G401.6 (cell line): ENCODE data around the gene SOCS6.
"Not testable (repeated sequence)": the region's sequence is repeated elsewhere in the genome, so short reads cannot be mapped to it uniquely, and the experiment has no call there.

Experiments used
- FAIRE-seq: peaks from 2 replicates; lab custom pipeline; 2012; peaks lifted over from hg19 to GRCh38; lab: Jason Lieb, UNC

SOCS6 gene

DNA sequence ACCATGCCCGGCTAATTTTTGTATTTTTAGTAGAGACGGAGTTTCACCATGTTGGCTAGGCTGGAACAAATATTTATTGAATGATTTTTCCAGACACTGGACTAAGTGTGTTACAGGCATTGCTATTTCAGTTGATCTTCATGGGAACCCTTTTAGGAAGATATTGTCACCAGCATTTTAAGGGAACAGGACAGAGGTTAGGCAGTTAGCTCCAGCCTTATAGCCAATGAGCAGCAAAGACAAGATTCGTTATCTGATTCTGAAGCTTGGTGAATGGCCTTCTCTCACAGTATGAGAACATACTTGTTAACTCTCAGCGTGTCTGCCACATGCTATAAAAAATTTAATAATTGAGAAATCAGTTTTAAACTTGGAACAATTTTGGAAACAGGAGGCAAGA lies 73.4 kb downstream of the SOCS6 start:
- no peak for FAIRE-seq

DNA sequence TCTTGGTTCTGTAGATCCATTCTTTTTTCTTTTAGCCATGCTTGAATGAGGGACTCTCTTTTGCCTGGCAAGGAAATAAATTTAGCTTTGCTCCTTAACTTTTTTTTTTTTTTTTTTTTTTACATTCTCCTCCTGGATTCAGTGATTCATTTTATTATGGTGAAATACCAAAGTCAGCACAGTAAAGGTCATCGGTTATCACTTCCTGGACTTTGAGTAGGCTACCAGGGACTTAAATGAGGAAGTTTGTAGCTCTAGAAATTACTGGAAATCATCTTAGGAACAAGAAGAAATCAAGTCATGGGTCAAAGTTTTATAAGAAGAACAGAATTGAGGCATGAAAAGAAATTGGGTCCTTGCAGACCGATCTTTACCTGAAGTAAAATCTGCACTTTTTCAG lies 75.0 kb downstream of the SOCS6 start:
- no peak for FAIRE-seq

DNA sequence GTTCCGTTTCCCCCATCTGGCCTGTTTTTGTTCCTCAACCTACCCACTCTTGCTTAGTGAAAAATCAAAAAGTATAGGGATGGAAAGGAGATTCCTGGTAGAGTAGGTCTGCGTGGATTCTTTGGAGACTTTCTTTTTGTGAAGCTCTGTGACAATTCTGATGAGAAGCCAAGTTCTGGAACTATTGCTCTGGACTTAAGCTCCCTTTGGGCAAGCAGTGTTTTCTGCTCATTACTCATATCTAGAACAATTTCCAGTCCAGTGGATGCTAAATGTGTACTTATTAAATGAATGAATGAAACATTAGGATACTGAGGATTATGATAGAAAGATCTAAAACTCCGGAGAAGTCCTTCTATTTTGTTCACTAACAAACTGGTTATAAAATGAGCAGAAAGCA lies 76.5 kb downstream of the SOCS6 start:
- FAIRE-seq: no peak

DNA sequence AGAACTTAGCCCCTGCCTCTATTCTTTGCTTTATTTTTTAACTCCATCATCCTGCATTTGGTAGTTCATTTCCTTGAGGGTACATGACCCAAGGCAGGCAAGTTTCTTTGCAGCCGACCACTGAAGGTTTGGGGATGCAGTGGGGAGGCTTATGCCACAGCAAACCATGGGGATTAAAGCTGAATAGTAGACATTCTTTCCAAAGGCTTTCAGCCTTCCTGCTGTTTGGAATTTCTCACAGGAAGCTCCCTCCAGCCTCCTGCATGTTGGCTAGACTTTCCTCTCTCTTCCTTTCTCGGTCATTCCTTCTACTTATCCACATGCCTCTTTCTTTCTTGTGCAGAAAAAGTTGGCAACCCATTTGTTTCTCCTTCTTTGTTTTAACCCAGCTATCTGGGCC lies 77.3 kb downstream of the SOCS6 start:
- FAIRE-seq: no peak

DNA sequence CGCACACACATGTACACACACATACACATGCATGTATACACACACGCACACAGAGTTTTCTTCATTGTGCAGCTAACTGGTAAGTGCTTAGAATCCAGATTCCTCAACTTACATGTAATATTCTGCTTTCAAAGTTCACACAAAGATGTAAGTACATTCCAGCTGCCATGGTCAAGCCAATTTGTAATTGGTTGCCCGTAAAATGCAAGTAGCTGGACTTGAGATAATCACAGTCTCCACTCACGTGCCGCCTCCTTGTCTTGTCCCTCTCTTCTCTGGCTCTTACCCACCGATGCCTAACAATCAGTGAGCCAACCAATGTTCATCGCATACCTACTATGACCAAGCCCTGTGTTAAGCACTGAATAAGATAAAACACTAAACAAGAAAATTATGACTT lies 77.8 kb downstream of the SOCS6 start:
- FAIRE-seq: no peak

DNA sequence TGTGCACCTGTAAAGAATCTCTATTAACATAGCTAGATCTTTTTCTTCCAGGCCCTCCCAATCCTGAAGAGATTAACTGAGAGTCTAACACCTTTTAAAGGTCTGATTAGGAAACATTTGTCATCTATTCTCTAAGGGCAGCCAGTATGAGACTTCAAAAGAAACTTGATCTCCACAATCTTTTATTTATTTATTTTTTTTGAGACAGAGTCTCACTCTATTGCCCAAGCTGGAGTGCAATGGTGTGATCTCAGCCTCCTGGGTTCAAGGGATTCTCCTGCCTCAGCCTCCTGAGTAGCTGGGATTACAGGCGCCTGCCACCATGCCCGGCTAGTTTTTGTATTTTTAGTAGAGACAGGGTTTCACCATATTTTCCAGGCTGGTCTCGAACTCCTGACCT lies 78.5 kb downstream of the SOCS6 start:
- FAIRE-seq: not testable (repeated sequence)

DNA sequence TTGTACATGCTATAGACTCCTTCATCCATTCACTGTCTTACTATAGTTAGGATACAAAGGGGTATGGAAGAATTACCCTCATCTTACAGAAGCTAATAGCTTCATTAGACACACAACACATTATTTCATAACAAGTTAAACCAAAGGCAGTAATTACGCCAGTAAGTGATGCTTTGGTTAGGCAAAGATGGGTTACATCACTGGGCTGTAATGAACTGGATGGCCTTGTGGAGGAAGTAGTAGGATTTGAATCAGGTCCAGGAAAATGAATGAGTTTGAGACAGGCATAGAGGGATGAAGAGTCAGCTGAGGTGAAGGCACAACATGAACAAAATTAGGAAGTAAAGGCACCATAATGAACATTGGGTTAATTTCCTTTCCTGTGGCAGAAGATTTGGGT lies 80.1 kb downstream of the SOCS6 start:
- no peak for FAIRE-seq

DNA sequence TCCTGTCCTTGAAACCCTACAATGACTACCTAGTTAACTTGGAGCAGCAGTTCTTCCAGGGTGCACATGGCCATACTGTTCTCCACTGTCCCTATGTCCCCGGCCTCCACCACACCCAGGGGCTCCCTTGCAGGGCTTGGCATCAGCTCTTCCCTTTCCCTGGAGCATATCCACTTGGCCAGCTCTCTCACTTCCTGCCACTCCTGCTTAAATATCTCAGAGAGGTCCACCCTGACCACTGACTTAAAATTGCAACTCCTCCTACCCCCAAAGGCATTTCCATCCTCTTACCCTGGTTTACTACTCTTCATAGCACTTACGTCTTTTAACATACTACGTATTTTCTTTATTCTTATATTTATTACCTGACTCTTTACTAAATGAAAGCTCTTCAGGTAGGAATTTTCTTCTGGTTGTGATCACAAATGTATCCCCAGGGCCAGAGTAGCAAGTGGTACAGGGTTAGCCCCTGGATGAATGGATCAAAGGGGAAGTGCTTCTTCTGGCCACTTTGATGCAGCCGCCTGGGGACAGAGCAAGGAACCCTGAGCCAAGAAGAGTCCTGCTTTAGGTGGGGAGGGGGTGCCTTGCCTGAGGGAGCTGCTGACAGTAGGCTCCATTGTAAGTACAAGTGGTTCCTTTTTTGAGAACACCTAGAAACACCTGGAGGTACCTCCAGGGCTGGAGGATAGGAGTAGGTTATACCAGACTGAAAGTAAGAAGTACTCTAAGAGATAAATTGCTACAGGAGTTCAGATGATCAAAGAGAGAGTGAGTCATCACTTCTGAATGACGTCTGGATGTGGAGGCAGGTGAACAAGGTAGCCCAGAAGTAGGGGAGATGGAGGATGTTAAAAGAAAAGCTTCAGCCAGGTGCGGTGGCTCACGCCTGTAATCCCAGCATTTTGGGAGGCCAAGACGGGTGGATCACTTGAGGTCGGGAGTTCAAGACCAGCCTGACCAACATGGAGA lies 82.2 kb downstream of the SOCS6 start:
- FAIRE-seq: no peak

DNA sequence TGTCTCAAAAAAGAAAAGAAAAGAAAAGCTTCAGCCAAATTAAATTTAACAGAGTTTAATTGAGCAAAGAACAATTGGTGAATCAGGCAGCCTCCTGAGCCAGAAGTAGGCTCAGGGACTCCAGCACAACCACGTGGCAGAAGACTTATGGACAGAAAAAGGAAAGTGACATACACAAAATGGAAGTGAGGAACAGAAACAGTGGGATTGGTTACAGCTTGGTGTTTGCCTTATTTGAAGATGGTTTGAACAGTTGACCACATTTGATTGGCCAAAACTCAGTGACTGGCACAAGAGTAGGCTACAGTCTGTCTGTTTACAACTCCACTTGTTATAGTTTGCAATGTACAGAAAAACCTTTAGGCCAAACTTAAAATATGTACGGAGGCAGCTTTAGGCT lies 83.1 kb downstream of the SOCS6 start:
- no peak for FAIRE-seq

DNA sequence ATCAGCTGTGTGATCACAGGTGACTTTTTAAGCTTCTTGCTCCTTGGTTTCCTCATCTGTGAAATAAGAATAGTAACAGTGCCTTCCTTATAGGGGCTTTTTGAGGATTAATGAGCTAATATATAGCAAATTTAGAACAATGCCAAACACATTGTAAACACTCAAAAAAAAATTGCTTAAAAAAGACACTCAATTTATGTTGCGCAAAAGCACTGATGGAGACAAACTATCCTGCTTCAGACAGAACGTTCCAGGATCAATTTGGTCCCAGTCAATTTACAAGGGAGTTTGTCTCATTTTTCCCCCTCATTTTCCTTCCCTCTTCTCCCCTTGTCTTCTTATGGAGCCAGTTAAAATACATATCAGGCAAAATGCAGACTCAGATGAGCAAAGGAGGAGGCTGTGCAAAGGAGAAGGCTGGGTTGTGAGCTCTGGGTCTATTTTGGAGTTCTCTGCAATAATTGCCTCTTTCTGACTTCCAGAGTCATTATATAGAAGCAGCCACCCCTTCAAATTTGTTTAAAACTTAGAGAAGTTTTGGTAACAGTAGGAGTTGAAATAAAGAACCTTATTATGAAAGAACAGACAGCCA lies 83.7 kb downstream of the SOCS6 start:
- FAIRE-seq: no peak

DNA sequence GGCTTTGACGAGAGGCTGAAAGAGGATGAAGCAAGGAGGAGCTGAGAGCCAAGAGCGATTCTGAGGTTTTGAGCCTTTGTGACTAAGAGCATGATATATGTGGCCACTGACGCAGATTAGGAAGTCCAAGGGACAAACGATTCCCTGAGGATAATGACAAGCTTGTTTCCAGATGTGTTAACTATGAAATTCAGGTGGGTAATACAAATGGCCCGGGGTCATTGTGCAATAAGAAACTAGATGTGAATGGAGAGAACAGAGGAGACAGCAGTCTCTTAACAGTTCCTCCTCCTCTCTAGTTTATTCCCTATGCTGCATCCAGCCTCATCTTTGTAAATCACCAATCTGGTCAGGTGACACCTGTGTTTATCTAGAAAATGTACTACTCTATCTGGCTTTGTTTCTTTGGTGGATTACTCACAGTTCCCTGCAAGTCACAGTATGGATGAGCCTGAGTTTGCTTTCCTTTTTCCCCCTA lies 84.2 kb downstream of the SOCS6 start:
- no peak for FAIRE-seq

DNA sequence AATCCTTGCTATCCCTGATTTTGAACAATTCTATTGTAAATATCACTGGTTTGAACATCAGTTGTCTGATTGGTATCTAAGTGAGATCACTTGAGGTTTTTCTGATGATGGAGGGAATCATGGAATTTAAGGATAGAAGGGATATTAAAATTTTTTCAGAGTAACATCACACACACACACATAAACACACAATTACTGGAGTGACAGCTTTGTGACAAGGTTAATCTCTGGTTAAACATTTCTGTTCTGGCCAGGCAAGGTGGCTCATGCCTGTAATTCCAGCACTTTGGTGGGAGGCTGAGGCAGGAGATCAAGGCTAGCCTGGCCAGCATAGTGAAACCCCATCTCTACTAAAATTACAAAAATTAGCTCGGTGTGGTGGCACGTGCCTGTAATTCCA lies 85.3 kb downstream of the SOCS6 start:
- no peak for FAIRE-seq

DNA sequence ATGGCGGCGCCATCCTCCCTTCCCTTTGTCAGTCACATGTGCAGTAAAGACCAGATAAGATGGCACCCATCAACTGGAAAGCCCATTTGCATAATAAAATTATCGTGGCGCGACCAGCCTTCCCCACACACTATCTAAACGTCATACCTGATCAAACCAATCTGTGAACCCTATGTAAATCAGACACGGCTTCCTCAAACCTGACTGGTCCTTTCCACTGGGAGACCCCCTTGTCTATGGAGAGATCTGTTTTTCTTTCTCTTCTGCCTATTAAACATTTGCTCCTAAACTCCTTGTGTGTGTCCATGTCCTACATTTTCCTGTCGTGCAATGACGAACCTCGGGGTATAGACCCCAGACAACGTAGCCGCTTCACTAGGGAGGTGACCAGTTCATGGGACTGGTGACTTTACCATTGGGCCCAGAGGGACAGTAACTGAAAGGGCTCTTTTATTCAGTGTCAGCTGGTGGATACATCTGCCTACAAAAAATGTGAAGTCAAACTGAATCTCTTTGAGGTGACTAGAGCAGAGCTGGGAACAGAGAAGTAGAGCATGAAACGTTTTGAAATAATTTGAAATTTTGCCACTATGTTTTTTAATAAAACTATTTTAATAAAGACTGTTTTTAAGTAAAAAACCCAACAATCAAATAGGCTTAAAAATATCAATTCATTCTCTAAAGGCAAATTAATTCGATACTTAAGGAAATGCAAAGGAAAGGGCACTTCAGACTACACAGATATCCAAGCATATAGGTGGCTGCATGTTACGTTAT lies 87.5 kb downstream of the SOCS6 start:
- no peak for FAIRE-seq

DNA sequence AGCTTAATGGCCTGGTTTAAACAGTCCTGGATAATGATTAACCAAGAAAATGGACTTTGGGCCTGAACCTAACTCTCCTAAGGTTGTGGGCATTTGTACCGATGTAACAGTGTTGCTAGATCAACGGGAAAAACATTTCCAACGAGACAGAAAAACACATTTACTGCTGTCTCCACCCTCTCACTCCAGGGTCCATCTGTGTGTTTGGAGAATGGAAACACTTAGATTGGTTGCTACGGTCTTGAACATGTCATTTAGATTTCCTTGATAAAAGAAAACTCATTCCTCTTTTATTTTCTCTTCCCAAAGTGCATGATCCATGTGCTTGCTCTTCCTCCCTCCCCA lies 88.0 kb downstream of the SOCS6 start:
- FAIRE-seq: no peak

DNA sequence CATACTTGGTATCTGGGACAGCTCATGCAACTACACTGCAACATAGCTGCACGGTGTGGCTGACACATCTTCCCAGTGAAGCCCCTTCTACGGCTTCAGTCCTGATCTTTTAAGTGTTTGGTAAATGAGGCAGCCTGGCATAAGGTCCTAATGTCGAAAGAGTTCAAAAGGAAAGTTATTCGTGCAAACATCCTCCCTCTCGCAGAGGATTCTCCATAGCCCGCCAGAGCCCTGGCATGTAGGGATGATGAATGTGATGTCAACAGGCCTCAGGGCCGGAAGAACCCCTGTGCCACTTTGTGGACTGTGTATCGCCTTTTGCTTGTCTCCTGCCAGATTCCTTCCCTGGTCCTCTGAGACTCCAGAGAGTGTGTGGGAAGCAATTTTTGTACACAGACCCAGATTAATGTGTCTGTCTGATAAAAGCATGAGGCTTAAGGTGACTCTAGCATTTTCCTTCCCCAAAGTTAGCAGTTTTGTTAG lies 88.5 kb downstream of the SOCS6 start:
- no peak for FAIRE-seq

DNA sequence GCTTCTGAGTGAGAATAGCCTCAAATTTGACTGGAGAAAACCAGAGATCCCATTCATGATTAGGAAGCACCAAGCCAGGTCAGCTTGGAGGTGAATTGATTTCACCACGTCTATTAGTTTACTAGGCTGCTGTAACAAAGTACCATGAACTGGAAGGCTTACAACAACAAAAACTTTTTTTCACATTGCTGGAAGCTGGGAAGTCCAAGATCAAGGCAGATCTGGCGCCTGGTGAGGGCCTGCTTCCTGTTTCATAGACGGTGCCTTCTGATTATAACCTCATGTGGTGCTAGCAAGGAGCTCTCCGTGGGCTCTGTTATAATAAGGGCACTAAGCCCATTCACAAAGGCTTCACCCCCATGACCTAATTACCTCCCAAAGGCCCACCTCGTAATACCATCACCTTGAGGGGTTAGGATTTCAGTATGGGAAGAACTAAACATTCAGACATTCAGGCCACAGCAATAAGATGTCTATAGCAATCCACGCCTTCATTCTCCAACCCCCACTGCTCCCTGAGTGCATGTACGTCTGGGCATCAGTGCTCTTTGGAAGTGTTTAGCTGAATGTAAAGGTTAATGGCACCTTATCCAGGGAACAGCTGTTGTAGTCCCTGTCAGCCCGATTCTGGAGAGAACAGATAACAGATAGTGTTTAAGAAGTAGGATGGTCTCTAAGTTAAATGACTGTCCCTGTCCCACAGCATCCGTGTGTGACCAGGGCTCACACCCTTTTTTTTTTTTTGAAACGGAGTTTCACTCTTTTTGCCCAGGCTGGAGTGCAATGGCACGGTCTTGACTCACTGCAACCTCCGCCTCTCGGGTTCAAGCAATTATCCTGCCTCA lies 89.2 kb downstream of the SOCS6 start:
- no peak for FAIRE-seq
